Measurements from ENCODE around the gene ATAD2B.
"Not testable (repeated sequence)": the region's sequence is repeated elsewhere in the genome, so short reads cannot be mapped to it uniquely, and the experiment has no call there.

ATAD2B gene

GRCh38 chr2:23745726-23746105 lies 181.2 kb downstream of the ATAD2B start:
- no peak for DNase-seq (ENCODE audit: low spot score)

GRCh38 chr2:23745068-23745725 lies 181.7 kb downstream of the ATAD2B start:
- DNase-seq (ENCODE audit: low spot score), result no peak

GRCh38 chr2:23736783-23737182 lies 190.1 kb downstream of the ATAD2B start:
- not testable (repeated sequence) for DNase-seq (ENCODE audit: low spot score)

GRCh38 chr2:23734416-23734815 lies 192.5 kb downstream of the ATAD2B start:
- no peak for DNase-seq (ENCODE audit: low spot score)

GRCh38 chr2:23723029-23723428 lies 203.9 kb downstream of the ATAD2B start:
- not testable (repeated sequence) for DNase-seq (ENCODE audit: low spot score)

GRCh38 chr2:23722255-23722654 lies 204.7 kb downstream of the ATAD2B start:
- no peak for DNase-seq (ENCODE audit: low spot score)

GRCh38 chr2:23721454-23721826 lies 205.5 kb downstream of the ATAD2B start:
- DNase-seq (ENCODE audit: low spot score), result no peak

GRCh38 chr2:23720705-23721453 lies 206.0 kb downstream of the ATAD2B start:
- no peak for DNase-seq (ENCODE audit: low spot score)

GRCh38 chr2:23719716-23720115 lies 207.2 kb downstream of the ATAD2B start:
- DNase-seq (ENCODE audit: low spot score), result no peak

GRCh38 chr2:23718931-23719700 lies 207.8 kb downstream of the ATAD2B start:
- no peak for DNase-seq (ENCODE audit: low spot score)

GRCh38 chr2:23713351-23713750 lies 213.6 kb downstream of the ATAD2B start:
- no peak for DNase-seq (ENCODE audit: low spot score)

- no peak for DNase-seq (ENCODE audit: low spot score)
Measured at GRCh38 chr2:23712756-23713151, 214.2 kb downstream of the ATAD2B start.

GRCh38 chr2:23711979-23712755 lies 214.8 kb downstream of the ATAD2B start:
- DNase-seq (ENCODE audit: low spot score), result no peak

- DNase-seq (ENCODE audit: low spot score), result no peak
Measured at GRCh38 chr2:23709311-23709710, 217.6 kb downstream of the ATAD2B start.

GRCh38 chr2:23708771-23709170 lies 218.2 kb downstream of the ATAD2B start:
- DNase-seq (ENCODE audit: low spot score), result no peak

- DNase-seq (ENCODE audit: low spot score), result no peak
Measured at GRCh38 chr2:23707096-23707495, 219.8 kb downstream of the ATAD2B start.

- no peak for DNase-seq (ENCODE audit: low spot score)
Measured at GRCh38 chr2:23706613-23707078, 220.3 kb downstream of the ATAD2B start.

GRCh38 chr2:23705771-23706612 lies 220.9 kb downstream of the ATAD2B start:
- no peak for DNase-seq (ENCODE audit: low spot score)

- no peak for DNase-seq (ENCODE audit: low spot score)
Measured at GRCh38 chr2:23703583-23704385, 223.1 kb downstream of the ATAD2B start.

- DNase-seq (ENCODE audit: low spot score), result no peak
Measured at GRCh38 chr2:23703037-23703582, 223.8 kb downstream of the ATAD2B start.

All from hematopoietic multipotent progenitor cell treated with erythropoietin and hydrocortisone succinate and interleukin-3 and kit ligand, for 17 days (in vitro differentiated cells).